Measurements from ENCODE around the gene PHRF1. TPM values are rescaled to one million over a fixed set of nuclear protein-coding genes. Genes with fewer than 3 reads are reported as not detected.

Gene PHRF1
- total RNA-seq, 2 donors from 2014 or later: 20.8 to 55.2 TPM

GRCh38 chr11:626475-627307 lies 50.4 kb downstream of the PHRF1 start, which contains the start of gene SCT:
TSS of gene SCT (minus strand) at chr11:627181. CDS start at chr11:627143, 38 bp downstream.
- Histone ChIP-seq H3K27me3 (replicated peaks; ENCODE audit: insufficient read depth) (no peaks in the 10 kb centered on the region), H3K4me3 (no peak within 1 kb of the TSS), H3K4me1 (replicated peaks) (no peaks in the 10 kb centered on the region), H3K36me3 (no peaks in the 10 kb centered on the region), H3K27ac (no peak within 1 kb of the TSS), H3K9me3 (no peaks in the 10 kb centered on the region)
- intact Hi-C loops (cut with DNase I): no loop called here
- no peak for TF ChIP-seq POLR2A (IDR thresholded peaks at IDR 0.05)
- no peak for TF ChIP-seq POLR2AphosphoS5 (IDR thresholded peaks at IDR 0.05)
- TF ChIP-seq, protein P1, sequence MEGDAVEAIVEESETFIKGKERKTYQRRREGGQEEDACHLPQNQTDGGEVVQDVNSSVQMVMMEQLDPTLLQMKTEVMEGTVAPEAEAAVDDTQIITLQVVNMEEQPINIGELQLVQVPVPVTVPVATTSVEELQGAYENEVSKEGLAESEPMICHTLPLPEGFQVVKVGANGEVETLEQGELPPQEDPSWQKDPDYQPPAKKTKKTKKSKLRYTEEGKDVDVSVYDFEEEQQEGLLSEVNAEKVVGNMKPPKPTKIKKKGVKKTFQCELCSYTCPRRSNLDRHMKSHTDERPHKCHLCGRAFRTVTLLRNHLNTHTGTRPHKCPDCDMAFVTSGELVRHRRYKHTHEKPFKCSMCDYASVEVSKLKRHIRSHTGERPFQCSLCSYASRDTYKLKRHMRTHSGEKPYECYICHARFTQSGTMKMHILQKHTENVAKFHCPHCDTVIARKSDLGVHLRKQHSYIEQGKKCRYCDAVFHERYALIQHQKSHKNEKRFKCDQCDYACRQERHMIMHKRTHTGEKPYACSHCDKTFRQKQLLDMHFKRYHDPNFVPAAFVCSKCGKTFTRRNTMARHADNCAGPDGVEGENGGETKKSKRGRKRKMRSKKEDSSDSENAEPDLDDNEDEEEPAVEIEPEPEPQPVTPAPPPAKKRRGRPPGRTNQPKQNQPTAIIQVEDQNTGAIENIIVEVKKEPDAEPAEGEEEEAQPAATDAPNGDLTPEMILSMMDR (IDR thresholded peaks at IDR 0.05): no peak
- DNase-seq (ENCODE audit: low spot score): no peak
- WGBS: 28% methylated on average over 40 of the region's 72 CpGs

DNA sequence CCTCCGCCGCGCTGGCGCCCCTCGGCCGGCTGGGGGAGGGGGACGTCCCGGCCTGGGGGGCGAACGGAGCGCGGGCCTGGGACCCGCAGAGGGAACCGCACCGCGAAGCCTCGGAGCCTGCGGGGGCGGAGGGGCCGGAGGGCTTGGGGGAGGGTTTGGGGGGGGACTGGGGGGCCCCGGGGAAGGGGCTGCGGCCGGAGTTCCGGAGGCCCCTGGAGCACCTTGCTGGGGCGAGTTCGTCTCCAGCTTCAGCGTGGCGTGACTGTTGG lies 51.0 kb downstream of the PHRF1 start:
- intact Hi-C loops (cut with DNase I): no loop called here
- no peak for DNase-seq (ENCODE audit: low spot score)
- TF ChIP-seq, protein P1 (IDR thresholded peaks at IDR 0.05): no peak
- no peak for TF ChIP-seq POLR2A (IDR thresholded peaks at IDR 0.05)
- TF ChIP-seq POLR2AphosphoS5 (IDR thresholded peaks at IDR 0.05): no peak
- no peak overlapping the region for H3K27ac ChIP-seq
- H3K4me3 ChIP-seq: no peak overlapping the region
- no peaks in the 10 kb centered on the region for H3K9me3 ChIP-seq
- H3K4me1 ChIP-seq (replicated peaks): no peaks in the 10 kb centered on the region
- no peaks in the 10 kb centered on the region for H3K36me3 ChIP-seq
- 31% methylated on average over 20 of the region's 28 CpGs for WGBS
- H3K27me3 ChIP-seq (replicated peaks; ENCODE audit: insufficient read depth): no peaks in the 10 kb centered on the region

DNA sequence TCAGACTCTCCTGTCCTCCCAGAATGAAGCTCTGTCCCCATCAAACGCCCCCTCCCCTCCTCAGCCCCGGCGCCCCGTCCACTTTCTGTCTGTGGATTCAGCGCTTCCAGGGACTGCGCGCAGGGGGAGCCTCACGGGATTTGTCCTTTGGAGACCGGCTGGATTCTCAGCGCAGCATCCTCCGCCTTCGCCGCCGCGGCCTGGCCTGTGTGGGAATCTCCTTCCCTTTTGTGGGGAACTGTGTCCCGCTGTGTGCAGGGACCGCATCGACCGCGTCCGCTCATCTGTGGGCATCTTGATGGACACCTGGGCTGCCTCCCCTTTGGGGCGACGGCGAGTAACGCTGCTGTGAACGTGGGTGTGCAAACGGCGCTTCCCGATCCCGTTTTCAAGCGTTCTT lies 51.8 kb downstream of the PHRF1 start:
- Histone ChIP-seq H3K9me3 (no peaks in the 10 kb centered on the region), H3K4me3 (no peak overlapping the region), H3K27me3 (replicated peaks; ENCODE audit: insufficient read depth) (no peaks in the 10 kb centered on the region), H3K27ac (no peak overlapping the region), H3K36me3 (no peaks in the 10 kb centered on the region), H3K4me1 (replicated peaks) (no peaks in the 10 kb centered on the region)
- intact Hi-C loops (cut with DNase I): no loop called here
- 98% methylated on average over 31 of the region's 31 CpGs for WGBS
- TF ChIP-seq POLR2A (IDR thresholded peaks at IDR 0.05) (no peak), POLR2AphosphoS5 (IDR thresholded peaks at IDR 0.05) (no peak)
- TF ChIP-seq, protein P1 (IDR thresholded peaks at IDR 0.05): no peak
- no peak for DNase-seq (ENCODE audit: low spot score)

- intact Hi-C loops (cut with DNase I): no loop called here
- H3K27me3 ChIP-seq (replicated peaks; ENCODE audit: insufficient read depth): no peaks in the 10 kb centered on the region
- no peak overlapping the region for H3K4me3 ChIP-seq
- WGBS: 60% methylated on average over 10 of the region's 10 CpGs
- H3K36me3 ChIP-seq: no peaks in the 10 kb centered on the region
- no peak overlapping the region for H3K27ac ChIP-seq
- no peaks in the 10 kb centered on the region for H3K4me1 ChIP-seq (replicated peaks)
- no peak for DNase-seq (ENCODE audit: low spot score)
- TF ChIP-seq, protein P1 (IDR thresholded peaks at IDR 0.05): no peak
- TF ChIP-seq POLR2AphosphoS5 (IDR thresholded peaks at IDR 0.05) (no peak), POLR2A (IDR thresholded peaks at IDR 0.05) (no peak)
- H3K9me3 ChIP-seq: no peaks in the 10 kb centered on the region
Observed at GRCh38 chr11:629237-629583, 52.9 kb downstream of the PHRF1 start.

DNA sequence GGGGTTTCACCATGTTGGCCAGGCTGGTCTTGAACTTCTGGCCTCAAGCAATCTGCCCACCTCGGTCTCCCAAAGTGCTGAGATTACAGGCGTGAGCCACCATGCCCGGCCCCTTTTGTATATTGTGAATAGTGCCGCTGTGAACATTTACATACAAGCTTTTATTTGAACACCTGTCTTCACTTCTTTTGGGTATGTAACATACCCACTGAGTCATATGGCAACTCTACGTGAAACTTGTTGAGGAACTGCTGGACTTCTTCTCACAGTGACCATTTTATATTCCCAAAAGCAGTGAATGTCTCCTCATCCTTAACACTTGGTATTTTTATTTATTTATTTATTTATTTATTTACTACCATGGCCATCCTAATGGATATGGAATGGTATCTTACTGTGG lies 54.6 kb downstream of the PHRF1 start:
- no peak for TF ChIP-seq POLR2A (IDR thresholded peaks at IDR 0.05)
- TF ChIP-seq, protein P1 (IDR thresholded peaks at IDR 0.05): no peak
- TF ChIP-seq POLR2AphosphoS5 (IDR thresholded peaks at IDR 0.05): no peak

More for the DNA sequence above, 54.6 kb downstream of the PHRF1 start:
- WGBS: 94% methylated on average over 5 of the region's 5 CpGs
- H3K27me3 ChIP-seq (replicated peaks; ENCODE audit: insufficient read depth): no peaks in the 10 kb centered on the region
- no peaks in the 10 kb centered on the region for H3K4me1 ChIP-seq (replicated peaks)
- no peak for DNase-seq (ENCODE audit: low spot score)
- no peak overlapping the region for H3K4me3 ChIP-seq
- no peaks in the 10 kb centered on the region for H3K36me3 ChIP-seq
- intact Hi-C loops (cut with DNase I): no loop called here
- H3K9me3 ChIP-seq: no peaks in the 10 kb centered on the region
- H3K27ac ChIP-seq: no peak overlapping the region

Data from prostate gland (tissue), 2 donors.